ENCODE results near the gene PARD3B.

PARD3B gene

GRCh38 chr2:204944927-204945326 lies 399.7 kb downstream of the PARD3B start:
- TF ChIP-seq, protein P1, sequence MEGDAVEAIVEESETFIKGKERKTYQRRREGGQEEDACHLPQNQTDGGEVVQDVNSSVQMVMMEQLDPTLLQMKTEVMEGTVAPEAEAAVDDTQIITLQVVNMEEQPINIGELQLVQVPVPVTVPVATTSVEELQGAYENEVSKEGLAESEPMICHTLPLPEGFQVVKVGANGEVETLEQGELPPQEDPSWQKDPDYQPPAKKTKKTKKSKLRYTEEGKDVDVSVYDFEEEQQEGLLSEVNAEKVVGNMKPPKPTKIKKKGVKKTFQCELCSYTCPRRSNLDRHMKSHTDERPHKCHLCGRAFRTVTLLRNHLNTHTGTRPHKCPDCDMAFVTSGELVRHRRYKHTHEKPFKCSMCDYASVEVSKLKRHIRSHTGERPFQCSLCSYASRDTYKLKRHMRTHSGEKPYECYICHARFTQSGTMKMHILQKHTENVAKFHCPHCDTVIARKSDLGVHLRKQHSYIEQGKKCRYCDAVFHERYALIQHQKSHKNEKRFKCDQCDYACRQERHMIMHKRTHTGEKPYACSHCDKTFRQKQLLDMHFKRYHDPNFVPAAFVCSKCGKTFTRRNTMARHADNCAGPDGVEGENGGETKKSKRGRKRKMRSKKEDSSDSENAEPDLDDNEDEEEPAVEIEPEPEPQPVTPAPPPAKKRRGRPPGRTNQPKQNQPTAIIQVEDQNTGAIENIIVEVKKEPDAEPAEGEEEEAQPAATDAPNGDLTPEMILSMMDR (conservative IDR thresholded peaks at IDR 0.05; ENCODE audit: low read depth, low read length) = no peak
- DNase-seq (ENCODE audit: low read depth) = no peak
- H3K4me3 ChIP-seq (ENCODE audit: low read length) = no peak overlapping the region

GRCh38 chr2:204945376-204945775 lies 400.1 kb downstream of the PARD3B start:
- no peak for DNase-seq (ENCODE audit: low read depth)
- H3K4me3 ChIP-seq (ENCODE audit: low read length) = no peak overlapping the region
- TF ChIP-seq, protein P1 (conservative IDR thresholded peaks at IDR 0.05; ENCODE audit: low read depth, low read length) = no peak

GRCh38 chr2:204946892-204947291 lies 401.6 kb downstream of the PARD3B start:
- DNase-seq (ENCODE audit: low read depth) = no peak
- no peak overlapping the region for H3K4me3 ChIP-seq (ENCODE audit: low read length)
- TF ChIP-seq, protein P1 (conservative IDR thresholded peaks at IDR 0.05; ENCODE audit: low read depth, low read length) = no peak

GRCh38 chr2:204947405-204947804 lies 402.1 kb downstream of the PARD3B start:
- TF ChIP-seq, protein P1 (conservative IDR thresholded peaks at IDR 0.05; ENCODE audit: low read depth, low read length) = no peak
- no peak overlapping the region for H3K4me3 ChIP-seq (ENCODE audit: low read length)
- no peak for DNase-seq (ENCODE audit: low read depth)

- no peak overlapping the region for H3K4me3 ChIP-seq (ENCODE audit: low read length)
- DNase-seq (ENCODE audit: low read depth) = no peak
- TF ChIP-seq, protein P1 (conservative IDR thresholded peaks at IDR 0.05; ENCODE audit: low read depth, low read length) = no peak
These were observed 402.9 kb downstream of the PARD3B start for GRCh38 chr2:204948024-204948763.

DNA sequence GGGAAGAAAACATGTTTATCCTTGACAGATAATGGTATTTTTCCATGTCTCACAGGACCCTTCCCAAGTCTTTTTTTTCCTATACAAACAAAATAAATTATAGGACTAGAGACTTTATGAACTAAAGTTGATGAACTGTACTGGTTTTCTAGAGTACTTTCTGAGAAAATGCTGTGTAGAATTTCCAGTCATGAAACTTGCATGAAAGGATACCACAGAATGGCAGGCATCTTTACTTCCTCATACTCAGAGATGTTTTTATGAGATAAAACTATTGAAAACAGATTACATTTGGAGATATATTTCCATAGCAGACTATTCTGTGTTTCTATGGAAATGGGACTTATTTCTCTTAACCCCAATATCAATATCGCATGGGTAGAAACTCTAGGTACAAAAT lies 403.5 kb downstream of the PARD3B start:
- H3K4me3 ChIP-seq (ENCODE audit: low read length) = no peak overlapping the region
- no peak for DNase-seq (ENCODE audit: low read depth)
- TF ChIP-seq, protein P1 (conservative IDR thresholded peaks at IDR 0.05; ENCODE audit: low read depth, low read length) = no peak

GRCh38 chr2:204950695-204951346 lies 405.5 kb downstream of the PARD3B start:
- H3K4me3 ChIP-seq (ENCODE audit: low read length) = no peak overlapping the region
- no peak for DNase-seq (ENCODE audit: low read depth)
- TF ChIP-seq, protein P1 (conservative IDR thresholded peaks at IDR 0.05; ENCODE audit: low read depth, low read length) = no peak

All from retinal pigment epithelial cell (primary cell).